Activated T-helper 1 cell treated with anti-CD3 and anti-CD28 coated beads, Interleukin-12 subunit alpha, Interleukin-12 subunit beta, Interleukin-2, Interleukin-4 antibody, amounts not matched to agents 30 ng/mL and 10 ng/mL and 1 ng/mL, durations not matched to agents 14 hours and 24 hours and 36 hours (primary cell): ENCODE results near the gene LRRTM3. TPM values are rescaled to one million over a fixed set of nuclear protein-coding genes. Genes with fewer than 3 reads are reported as not detected.

ENCODE experiments used
- DNase-seq: peaks from one replicate; pipeline ENCODE4 v3.0.0; 2021; ENCODE audit warnings: low spot score
- H3K27ac Mint-ChIP-seq: one replicate; pipeline ENCODE4 v1.8.0; 2021; ENCODE audit warnings: mild to moderate bottlenecking, mixed read lengths
- H3K27me3 Mint-ChIP-seq: one replicate; pipeline ENCODE4 v1.8.0; 2022; ENCODE audit warnings: mild to moderate bottlenecking, moderate library complexity, mixed read lengths; ENCODE audit not compliant: insufficient read depth
- H3K36me3 Mint-ChIP-seq: one replicate; pipeline ENCODE4 v1.8.0; 2021; ENCODE audit warnings: low read depth, mixed read lengths
- H3K4me1 Mint-ChIP-seq: one replicate; pipeline ENCODE4 v1.8.0; 2021; ENCODE audit warnings: low read depth, mixed read lengths
- H3K4me3 Mint-ChIP-seq: one replicate; pipeline ENCODE4 v1.8.0; 2021; ENCODE audit warnings: mild to moderate bottlenecking, moderate library complexity, mixed read lengths
- H3K9me3 Mint-ChIP-seq: one replicate; pipeline ENCODE4 v1.8.0; 2021; ENCODE audit warnings: mixed read lengths
- intact Hi-C: fragments of 100-400 bp; cut with micrococcal nuclease; formaldehyde crosslinking; loops from one replicate; pipeline ENCODE4 v1.15.1; 2024
- total RNA-seq: library from RNA; stranded (reverse); gene quantifications from 2 replicates; pipeline ENCODE4 v1.2.3, GENCODE V29; 2022

LRRTM3 gene
- total RNA-seq, 1 donor from 2014 or later: not detected

DNA sequence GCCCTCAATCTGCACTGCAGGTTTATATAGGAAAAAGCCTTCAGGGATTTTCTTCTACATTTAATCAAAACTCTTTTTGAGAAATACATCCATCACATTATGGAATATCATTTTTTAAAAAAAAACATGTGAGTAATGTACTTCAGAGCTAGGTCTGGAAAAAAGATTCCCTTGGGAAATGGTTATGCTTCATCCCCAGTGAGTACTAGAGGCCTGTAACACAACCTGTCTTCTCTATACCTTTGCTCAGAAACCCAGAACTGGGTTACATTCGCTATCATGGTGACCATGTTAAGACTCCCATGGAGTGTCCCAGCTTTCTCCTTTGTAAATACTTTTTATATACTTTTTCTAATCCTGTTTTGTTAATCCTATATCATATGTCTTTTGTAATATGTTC is 186.9 kb downstream of the LRRTM3 start:
- DNase-seq: no peak
- Mint-ChIP-seq H3K27me3 (no peaks in the 10 kb centered on the region), H3K27ac (no peak overlapping the region)

DNA sequence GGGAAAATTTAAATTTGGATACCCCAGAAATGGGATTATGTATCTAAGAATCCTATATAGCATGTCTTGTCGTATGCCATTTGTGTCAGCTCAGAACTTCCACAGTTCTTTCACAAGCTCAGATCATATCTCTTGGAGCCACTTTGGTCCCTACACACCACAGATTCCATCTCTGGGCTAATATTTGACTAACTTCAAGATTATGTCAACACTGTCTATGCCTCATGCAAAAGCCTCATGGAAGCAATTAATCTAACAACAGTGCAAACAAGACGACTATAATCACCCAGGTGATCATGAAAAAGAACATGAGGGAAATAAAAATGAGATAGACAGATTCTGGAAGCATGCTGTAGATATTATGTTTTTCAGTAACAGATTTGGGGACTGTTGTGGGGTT is 189.1 kb downstream of the LRRTM3 start:
- Mint-ChIP-seq H3K27me3 (no peaks in the 10 kb centered on the region), H3K27ac (no peak overlapping the region), H3K4me1 (no peaks in the 10 kb centered on the region), H3K9me3 (no peaks in the 10 kb centered on the region), H3K36me3 (no peaks in the 10 kb centered on the region), H3K4me3 (no peak overlapping the region)
- no peak for DNase-seq
- intact Hi-C loops: no loop called here

More for the DNA sequence above, 186.9 kb downstream of the LRRTM3 start:
- Mint-ChIP-seq H3K4me1 (no peaks in the 10 kb centered on the region), H3K36me3 (no peaks in the 10 kb centered on the region), H3K9me3 (no peaks in the 10 kb centered on the region), H3K4me3 (no peak overlapping the region)
- intact Hi-C loops: no loop called here

DNA sequence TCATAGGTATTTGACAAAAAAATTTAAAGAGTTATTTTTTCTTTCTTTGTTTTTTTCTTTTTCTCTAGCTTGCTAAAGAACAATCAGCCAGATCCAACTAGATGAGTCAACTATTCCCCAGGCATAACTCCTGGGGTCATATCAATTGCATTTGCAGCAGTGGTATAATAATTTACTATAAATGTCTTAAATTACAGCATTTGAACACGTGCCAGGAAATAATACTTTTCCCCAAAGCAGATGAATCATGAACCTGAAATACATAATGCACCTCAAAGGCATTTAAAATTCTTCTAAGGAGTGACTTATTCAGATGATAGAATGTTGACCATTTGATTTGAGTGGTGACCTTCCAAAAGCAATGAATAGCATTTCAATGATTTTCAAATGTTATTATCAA is 190.1 kb downstream of the LRRTM3 start:
- H3K4me3 Mint-ChIP-seq: no peak overlapping the region
- intact Hi-C loops: no loop called here
- no peaks in the 10 kb centered on the region for H3K9me3 Mint-ChIP-seq
- H3K4me1 Mint-ChIP-seq: no peaks in the 10 kb centered on the region
- no peak overlapping the region for H3K27ac Mint-ChIP-seq
- no peaks in the 10 kb centered on the region for H3K27me3 Mint-ChIP-seq
- no peak for DNase-seq
- no peaks in the 10 kb centered on the region for H3K36me3 Mint-ChIP-seq

DNA sequence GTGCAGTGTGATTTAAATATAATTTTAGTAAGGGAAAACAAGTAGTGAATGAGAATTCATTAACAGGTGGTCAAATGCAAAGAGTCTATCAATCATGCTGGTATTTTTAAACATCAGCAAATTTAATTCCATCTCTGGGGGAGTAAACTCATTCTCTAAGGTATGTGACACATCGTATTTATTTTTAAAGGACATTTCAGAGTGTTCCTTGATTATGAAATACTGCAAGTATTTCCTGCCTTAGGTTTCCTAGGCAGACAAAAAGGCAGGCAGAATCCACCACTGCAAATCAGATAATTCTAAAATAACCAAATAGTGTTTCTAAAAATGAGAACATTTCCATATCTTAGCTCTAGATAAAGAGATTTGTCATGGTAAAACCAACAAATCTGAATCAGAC is 193.8 kb downstream of the LRRTM3 start:
- Mint-ChIP-seq H3K4me1 (no peaks in the 10 kb centered on the region), H3K36me3 (no peaks in the 10 kb centered on the region), H3K9me3 (no peaks in the 10 kb centered on the region), H3K27me3 (no peaks in the 10 kb centered on the region), H3K27ac (no peak overlapping the region), H3K4me3 (no peak overlapping the region)
- no peak for DNase-seq
- intact Hi-C loops: no loop called here

DNA sequence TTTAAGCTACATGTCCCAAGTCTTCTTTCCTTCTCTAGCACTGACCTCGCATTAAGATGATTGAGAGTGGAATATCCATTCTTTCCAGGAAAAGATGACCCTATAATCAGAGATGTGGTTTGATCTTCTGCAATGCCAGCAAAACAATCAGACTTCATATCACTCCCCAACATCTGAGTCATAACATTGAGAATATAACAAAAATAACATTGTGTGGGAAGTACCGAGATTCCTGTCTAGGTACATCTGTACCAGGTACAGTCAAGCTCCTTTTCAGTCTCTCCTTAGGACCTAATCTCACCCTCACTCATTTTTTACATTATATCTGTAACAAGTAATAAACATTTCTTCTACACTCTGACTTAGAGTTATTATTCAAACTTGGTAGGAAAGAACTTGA is 201.6 kb downstream of the LRRTM3 start:
- Mint-ChIP-seq H3K4me3 (no peak overlapping the region), H3K36me3 (no peaks in the 10 kb centered on the region), H3K4me1 (no peaks in the 10 kb centered on the region), H3K27me3 (no peaks in the 10 kb centered on the region), H3K9me3 (no peaks in the 10 kb centered on the region), H3K27ac (no peak overlapping the region)
- intact Hi-C loops: no loop called here
- no peak for DNase-seq

DNA sequence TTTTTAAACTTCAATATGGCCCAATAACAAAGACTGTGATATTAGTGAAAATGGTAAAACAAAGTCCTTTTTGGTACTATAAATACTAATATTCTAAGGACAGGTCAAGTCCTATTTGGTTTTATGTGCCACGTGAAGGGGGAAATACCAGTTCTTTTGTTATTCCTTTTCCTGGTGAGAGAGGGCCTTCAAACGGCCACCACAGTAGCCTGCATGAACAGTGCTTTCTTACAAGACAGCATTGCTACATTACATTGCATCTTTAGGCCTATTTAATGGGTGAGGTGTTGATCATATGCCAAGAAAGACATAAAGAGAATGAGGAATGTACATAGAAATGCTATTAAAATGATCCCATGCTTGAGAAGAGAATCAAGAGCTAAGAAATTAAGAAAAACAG is 214.8 kb downstream of the LRRTM3 start:
- Mint-ChIP-seq H3K27me3 (no peaks in the 10 kb centered on the region), H3K27ac (no peak overlapping the region), H3K9me3 (no peaks in the 10 kb centered on the region), H3K4me1 (no peaks in the 10 kb centered on the region), H3K36me3 (no peaks in the 10 kb centered on the region), H3K4me3 (no peak overlapping the region)
- intact Hi-C loops: no loop called here
- no peak for DNase-seq

DNA sequence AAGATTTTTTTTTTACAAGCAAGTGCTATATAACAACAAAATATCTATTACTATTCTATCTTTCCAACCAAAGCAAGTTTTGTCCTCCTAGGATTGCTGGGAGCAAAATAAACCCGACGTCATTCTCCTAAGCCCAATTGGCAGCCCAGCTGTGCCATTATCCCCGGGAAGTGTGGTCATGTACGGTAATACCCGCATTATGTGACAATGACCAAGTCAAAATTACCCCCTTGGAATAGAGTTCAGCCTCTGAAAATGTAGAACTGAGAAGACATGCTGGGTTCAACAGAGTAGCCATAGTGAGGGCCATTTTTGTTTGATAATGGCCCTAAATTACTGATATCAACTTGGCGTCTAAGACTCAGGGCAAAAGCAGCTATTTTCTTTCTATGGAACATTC is 215.5 kb downstream of the LRRTM3 start:
- no peak for DNase-seq
- no peak overlapping the region for H3K27ac Mint-ChIP-seq
- no peak overlapping the region for H3K4me3 Mint-ChIP-seq
- H3K4me1 Mint-ChIP-seq: no peaks in the 10 kb centered on the region
- H3K9me3 Mint-ChIP-seq: no peaks in the 10 kb centered on the region
- H3K36me3 Mint-ChIP-seq: no peaks in the 10 kb centered on the region
- H3K27me3 Mint-ChIP-seq: no peaks in the 10 kb centered on the region
- intact Hi-C loops: no loop called here

DNA sequence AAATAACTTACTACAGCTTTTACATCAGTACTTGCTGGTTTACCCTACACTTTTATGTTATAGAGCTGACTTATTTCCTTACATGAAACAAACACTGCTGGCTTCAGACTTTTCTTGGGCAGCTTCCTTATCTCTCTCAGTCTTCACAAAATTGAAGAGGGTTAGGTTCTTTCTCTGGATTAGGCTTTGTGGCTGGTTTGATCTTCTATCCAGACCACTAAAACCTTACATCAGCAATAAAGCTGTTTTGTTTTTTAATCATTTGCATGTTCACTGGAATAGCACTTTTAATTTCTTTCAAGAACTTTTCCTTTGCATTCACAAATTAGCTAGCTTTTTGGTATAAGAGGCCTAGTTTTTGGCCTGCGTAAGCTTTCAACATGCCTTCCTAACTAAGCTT is 218.7 kb downstream of the LRRTM3 start:
- intact Hi-C loops: no loop called here
- H3K27ac Mint-ChIP-seq: no peak overlapping the region
- H3K36me3 Mint-ChIP-seq: no peaks in the 10 kb centered on the region
- H3K9me3 Mint-ChIP-seq: no peaks in the 10 kb centered on the region
- no peak overlapping the region for H3K4me3 Mint-ChIP-seq
- H3K4me1 Mint-ChIP-seq: no peaks in the 10 kb centered on the region
- no peaks in the 10 kb centered on the region for H3K27me3 Mint-ChIP-seq
- no peak for DNase-seq
